DND-41 (cell line): Measurements from ENCODE around the gene HEXIM2.

Experiments
- ATAC-seq: fragments of 200-7000 bp; cut with Tn5 transposase; 3 replicates; pipeline ENCODE4 v1.9.1; 2021; ENCODE audit warnings: low read depth; ENCODE audit not compliant: insufficient read depth
- DNase-seq: peaks from one replicate; pipeline ENCODE4 v3.0.0-alpha.2; 2020
- H2AFZ ChIP-seq: 2 replicates; pipeline ENCODE4 v1.6.0; 2012; ENCODE audit warnings: low read depth, low read length
- H3K27ac ChIP-seq: 2 replicates; pipeline ENCODE4 v1.5.1; 2012; ENCODE audit warnings: low read length, inconsistent platforms
- H3K27me3 ChIP-seq: fragments of 200-600 bp; sonication (generic); 2 replicates; pipeline ENCODE4 v1.6.0; 2012; ENCODE audit warnings: low read length, mild to moderate bottlenecking, inconsistent platforms; ENCODE audit not compliant: insufficient read depth, poor library complexity
- H3K36me3 ChIP-seq: 2 replicates; pipeline ENCODE4 v1.5.1; 2012; ENCODE audit warnings: low read length, inconsistent platforms; ENCODE audit not compliant: insufficient read depth
- H3K4me1 ChIP-seq: 2 replicates; pipeline ENCODE4 v1.5.1; 2012; ENCODE audit warnings: mild to moderate bottlenecking, low read length; ENCODE audit not compliant: insufficient read depth
- H3K4me2 ChIP-seq: 2 replicates; pipeline ENCODE4 v1.6.0; 2012; ENCODE audit warnings: mild to moderate bottlenecking, moderate library complexity, low read length, inconsistent platforms; ENCODE audit not compliant: insufficient read depth
- H3K4me3 ChIP-seq, 2 experiments: fragments of 200-600 bp in 1 of 2; shearing (Covaris generic) in 1 of 2; 2 replicates each; pipeline ENCODE4 v1.5.1; 2012 to 2016; ENCODE audit warnings: inconsistent platforms in 2 of 2, low read length in 2 of 2, mild to moderate bottlenecking in 2 of 2, low read depth in 1 of 2, moderate library complexity in 1 of 2
- H3K79me2 ChIP-seq: 2 replicates; pipeline ENCODE4 v1.6.0; 2012; ENCODE audit warnings: low read length, inconsistent platforms; ENCODE audit not compliant: insufficient read depth
- H3K9ac ChIP-seq: 2 replicates; pipeline ENCODE4 v1.6.0; 2012; ENCODE audit warnings: low read depth, mild to moderate bottlenecking, inconsistent platforms, low read length, moderate library complexity
- H3K9me3 ChIP-seq: 2 replicates; pipeline ENCODE4 v1.5.1; 2012; ENCODE audit warnings: low read length, moderate library complexity, mild to moderate bottlenecking, inconsistent platforms; ENCODE audit not compliant: insufficient read depth, severe bottlenecking
- H4K20me1 ChIP-seq: 2 replicates; pipeline ENCODE4 v1.6.0; 2012; ENCODE audit warnings: low read length; ENCODE audit not compliant: insufficient read depth
- EZH2 ChIP-seq: IDR thresholded peaks from 3 replicates; pipeline ENCODE4 v1.6.1; 2012; ENCODE audit warnings: borderline replicate concordance, low read depth, mild to moderate bottlenecking, moderate library complexity, low read length, inconsistent platforms; ENCODE audit not compliant: severe bottlenecking
- TF ChIP-seq, protein P1 (sequence below): IDR thresholded peaks from 2 replicates; pipeline ENCODE4 v1.5.1; 2012; ENCODE audit warnings: borderline replicate concordance, low read length, moderate library complexity, mild to moderate bottlenecking; ENCODE audit not compliant: poor library complexity, severe bottlenecking; ENCODE audit errors: extremely low read depth

The HEXIM2 gene

DNA sequence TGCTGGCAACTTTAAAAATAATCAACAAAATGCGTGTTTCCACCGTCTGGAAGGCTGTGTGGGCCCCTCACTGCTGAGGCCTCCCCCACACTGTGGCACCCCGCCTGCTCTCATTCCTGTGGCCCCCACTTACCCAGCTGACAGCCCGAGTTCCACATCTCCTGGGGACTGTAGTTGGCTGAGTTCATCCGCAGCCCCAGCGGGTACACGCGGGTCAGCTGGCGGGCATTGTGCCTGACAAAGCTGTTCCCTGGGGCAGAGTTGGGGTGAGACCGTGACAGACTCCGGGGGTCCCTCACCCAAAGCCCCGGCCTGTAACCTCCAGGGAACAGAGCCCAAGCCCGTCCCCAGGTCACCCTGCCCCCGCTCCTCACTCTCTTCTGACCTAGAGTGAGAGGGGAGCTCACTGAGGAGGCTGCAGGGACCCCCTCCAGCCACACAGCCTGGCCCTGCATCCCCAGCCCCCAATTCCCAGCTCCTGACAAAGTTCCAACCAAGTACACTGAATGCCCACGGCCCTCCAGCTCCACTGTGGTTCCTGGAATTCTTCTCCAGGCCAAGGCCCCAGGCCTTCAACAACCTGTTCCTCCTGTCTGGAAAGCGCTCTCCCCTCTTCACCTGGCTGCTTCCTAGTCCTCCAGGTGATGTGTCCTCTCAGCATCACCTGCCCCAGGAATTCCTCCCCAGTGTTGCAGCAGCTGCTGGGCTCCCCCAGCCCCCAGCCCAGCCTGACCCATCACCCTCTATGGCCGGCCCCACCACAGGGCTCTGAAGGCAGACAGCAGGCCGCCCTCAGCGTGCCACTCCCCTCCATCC lies 47.4 kb upstream of the HEXIM2 start:
- Histone ChIP-seq H2AFZ (no peak overlapping the region), H3K27ac (no peak overlapping the region), H3K9ac (no peak overlapping the region), H3K4me3 (no peak overlapping the region), H3K27me3 (no peaks in the 10 kb centered on the region), H4K20me1 (peaks cover 2% of the 10 kb centered on the region; the same call in 1 of the 2 replicates), H3K9me3 (no peaks in the 10 kb centered on the region), H3K4me2 (no peak overlapping the region), H3K4me1 (no peaks in the 10 kb centered on the region), H3K36me3 (no peaks in the 10 kb centered on the region), H3K79me2 (no peaks in the 10 kb centered on the region)
- DNase-seq (no peak), ATAC-seq (no peak)
- TF ChIP-seq EZH2: no peak
- TF ChIP-seq, protein P1, sequence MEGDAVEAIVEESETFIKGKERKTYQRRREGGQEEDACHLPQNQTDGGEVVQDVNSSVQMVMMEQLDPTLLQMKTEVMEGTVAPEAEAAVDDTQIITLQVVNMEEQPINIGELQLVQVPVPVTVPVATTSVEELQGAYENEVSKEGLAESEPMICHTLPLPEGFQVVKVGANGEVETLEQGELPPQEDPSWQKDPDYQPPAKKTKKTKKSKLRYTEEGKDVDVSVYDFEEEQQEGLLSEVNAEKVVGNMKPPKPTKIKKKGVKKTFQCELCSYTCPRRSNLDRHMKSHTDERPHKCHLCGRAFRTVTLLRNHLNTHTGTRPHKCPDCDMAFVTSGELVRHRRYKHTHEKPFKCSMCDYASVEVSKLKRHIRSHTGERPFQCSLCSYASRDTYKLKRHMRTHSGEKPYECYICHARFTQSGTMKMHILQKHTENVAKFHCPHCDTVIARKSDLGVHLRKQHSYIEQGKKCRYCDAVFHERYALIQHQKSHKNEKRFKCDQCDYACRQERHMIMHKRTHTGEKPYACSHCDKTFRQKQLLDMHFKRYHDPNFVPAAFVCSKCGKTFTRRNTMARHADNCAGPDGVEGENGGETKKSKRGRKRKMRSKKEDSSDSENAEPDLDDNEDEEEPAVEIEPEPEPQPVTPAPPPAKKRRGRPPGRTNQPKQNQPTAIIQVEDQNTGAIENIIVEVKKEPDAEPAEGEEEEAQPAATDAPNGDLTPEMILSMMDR: no peak

DNA sequence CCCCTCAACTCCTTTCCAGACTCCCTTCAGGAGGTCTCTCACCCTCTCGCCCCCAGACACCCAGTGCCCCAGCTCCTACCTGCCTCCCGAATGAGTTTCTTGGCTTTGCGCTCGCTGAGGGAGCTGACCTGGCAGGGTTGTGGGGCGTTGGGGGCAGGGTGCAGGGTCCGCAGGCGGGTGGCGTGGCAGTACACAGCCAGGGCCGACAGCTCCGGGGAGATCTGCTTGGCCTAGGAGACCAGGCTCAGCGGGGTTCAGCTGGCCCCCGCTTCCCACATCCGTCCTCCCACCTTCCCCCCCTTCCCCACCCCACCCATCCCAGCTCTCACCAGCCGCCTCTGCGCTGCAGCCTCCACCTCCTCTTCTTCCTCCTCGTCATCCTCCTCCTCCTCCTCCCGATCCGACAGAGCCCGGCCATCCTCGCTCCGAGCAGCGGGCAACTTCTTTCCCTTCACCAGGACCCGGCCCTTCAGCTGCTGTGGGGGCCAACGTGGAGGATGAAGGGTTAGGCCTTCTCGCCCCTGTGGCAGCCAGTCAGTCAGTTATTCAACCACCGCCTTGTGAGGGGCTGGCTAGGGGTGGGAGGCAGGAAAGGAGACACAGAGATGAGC lies 46.6 kb upstream of the HEXIM2 start:
- Histone ChIP-seq H3K4me2 (no peak overlapping the region), H3K4me1 (no peaks in the 10 kb centered on the region), H2AFZ (no peak overlapping the region), H3K27ac (no peak overlapping the region), H3K79me2 (no peaks in the 10 kb centered on the region), H4K20me1 (no peaks in the 10 kb centered on the region; the same call in 1 of the 2 replicates), H3K27me3 (no peaks in the 10 kb centered on the region), H3K9ac (no peak overlapping the region), H3K4me3 (no peak overlapping the region), H3K9me3 (no peaks in the 10 kb centered on the region), H3K36me3 (no peaks in the 10 kb centered on the region)
- no peak for ATAC-seq
- DNase-seq: no peak
- TF ChIP-seq EZH2: no peak
- TF ChIP-seq, protein P1: no peak

DNA sequence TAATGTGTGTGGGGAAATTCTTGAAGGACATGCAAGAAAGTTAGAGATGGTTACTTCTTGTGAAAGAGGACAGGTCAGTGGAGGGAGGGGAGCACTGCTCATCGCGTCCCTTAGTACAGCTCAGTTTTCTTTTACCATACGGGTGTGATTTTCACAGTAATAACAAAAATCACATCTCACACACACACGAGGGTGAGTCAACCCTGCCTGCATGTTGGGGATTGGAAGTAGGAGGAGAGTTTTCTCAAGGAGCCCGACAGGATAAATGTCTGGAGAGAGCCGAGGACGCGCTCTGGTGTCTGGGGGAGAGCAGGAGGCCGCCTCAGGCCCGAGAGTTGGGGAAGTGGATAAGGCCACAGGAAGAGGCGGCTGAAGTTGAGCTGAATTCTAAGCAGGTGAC lies 45.8 kb upstream of the HEXIM2 start:
- H2AFZ ChIP-seq: no peak overlapping the region
- H3K79me2 ChIP-seq: no peaks in the 10 kb centered on the region
- H3K9me3 ChIP-seq: no peaks in the 10 kb centered on the region
- no peak overlapping the region for H3K4me3 ChIP-seq
- H3K36me3 ChIP-seq: no peaks in the 10 kb centered on the region
- TF ChIP-seq, protein P1: no peak
- TF ChIP-seq EZH2: no peak
- no peaks in the 10 kb centered on the region; the same call in 1 of the 2 replicates for H4K20me1 ChIP-seq
- DNase-seq (no peak), ATAC-seq (no peak)
- H3K27ac ChIP-seq: no peak overlapping the region
- H3K27me3 ChIP-seq: no peaks in the 10 kb centered on the region
- H3K9ac ChIP-seq: no peak overlapping the region
- no peak overlapping the region for H3K4me2 ChIP-seq
- no peaks in the 10 kb centered on the region for H3K4me1 ChIP-seq
